Effector memory CD4-positive, alpha-beta T cell (primary cell): ENCODE data around the gene ARHGAP36.

Experiments used
- DNase-seq, 3 donors: peaks; one replicate each; pipeline ENCODE4 v3.0.0-alpha.2; 2020
- H3K27ac ChIP-seq: 2 replicates; pipeline ENCODE4 v1.7.0; 2013; ENCODE audit warnings: mild to moderate bottlenecking, low read length, moderate library complexity; ENCODE audit not compliant: insufficient read depth, poor library complexity, severe bottlenecking
- H3K27me3 ChIP-seq: replicated peaks from 2 replicates; pipeline ENCODE4 v1.7.0; 2013; ENCODE audit warnings: mild to moderate bottlenecking, low read length; ENCODE audit not compliant: insufficient read depth, control insufficient read depth, poor library complexity, severe bottlenecking
- H3K36me3 ChIP-seq: 2 replicates; pipeline ENCODE4 v1.7.0; 2013; ENCODE audit warnings: mild to moderate bottlenecking, low read length, moderate library complexity; ENCODE audit not compliant: control insufficient read depth, insufficient read depth
- H3K4me1 ChIP-seq: 2 replicates; pipeline ENCODE4 v1.7.0; 2013; ENCODE audit warnings: low read length, mild to moderate bottlenecking; ENCODE audit not compliant: control insufficient read depth, insufficient read depth, poor library complexity, severe bottlenecking
- H3K4me3 ChIP-seq: 2 replicates; pipeline ENCODE4 v1.7.0; 2013; ENCODE audit warnings: low read length, low read depth, mild to moderate bottlenecking; ENCODE audit not compliant: insufficient read depth, poor library complexity, severe bottlenecking
- H3K9me3 ChIP-seq: 2 replicates; pipeline ENCODE4 v1.7.0; 2013; ENCODE audit warnings: mild to moderate bottlenecking, low read length, moderate library complexity; ENCODE audit not compliant: control insufficient read depth

ARHGAP36 gene

DNA sequence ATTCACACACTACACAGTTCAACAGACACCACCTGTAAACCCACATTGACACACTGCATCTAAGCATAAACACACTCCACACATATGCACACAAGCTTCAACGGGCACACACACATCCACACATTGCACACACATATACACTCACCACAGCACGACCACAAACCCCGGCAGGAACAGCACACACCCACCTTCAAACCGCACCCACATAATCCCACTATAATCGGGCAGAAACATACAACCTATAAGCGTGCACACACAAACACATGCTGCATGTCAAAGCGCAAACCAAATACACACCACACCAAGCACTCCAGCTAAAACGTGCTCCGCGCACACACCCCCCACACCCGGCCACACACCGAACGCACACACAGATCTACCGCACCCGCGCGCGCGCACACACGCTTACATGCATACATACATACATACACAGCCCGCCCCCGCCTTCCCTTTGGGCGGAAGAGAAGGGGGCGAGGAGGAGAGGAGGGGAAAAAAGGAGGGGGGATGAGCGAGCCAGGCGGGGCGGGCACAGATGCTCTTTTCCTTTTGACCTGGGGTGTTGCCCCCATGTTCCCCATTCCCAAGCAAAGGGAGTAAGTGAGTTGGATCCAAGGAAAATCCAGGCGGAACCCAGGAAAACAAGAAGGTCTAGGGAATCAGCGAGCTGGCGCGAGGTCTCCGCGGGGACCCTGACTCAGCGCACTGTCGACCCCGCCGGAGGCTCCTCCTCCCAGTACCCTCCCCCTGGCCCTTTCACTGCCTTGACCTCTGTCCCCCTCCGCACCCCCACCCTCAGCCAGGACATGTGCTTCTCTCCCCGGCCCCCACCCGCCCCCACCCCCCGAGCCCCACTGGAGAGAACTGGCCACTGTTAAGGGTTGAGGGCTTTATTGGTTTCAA is 9.9 kb downstream of the ARHGAP36 start:
- H3K9me3 ChIP-seq: no peaks in the 10 kb centered on the region
- H3K36me3 ChIP-seq: no peaks in the 10 kb centered on the region
- H3K27ac ChIP-seq: no peak overlapping the region
- no peaks in the 10 kb centered on the region for H3K4me1 ChIP-seq
- DNase-seq: no peak
- H3K27me3 ChIP-seq: peaks cover 3% of the 10 kb centered on the region
- H3K4me3 ChIP-seq: no peak overlapping the region

DNA sequence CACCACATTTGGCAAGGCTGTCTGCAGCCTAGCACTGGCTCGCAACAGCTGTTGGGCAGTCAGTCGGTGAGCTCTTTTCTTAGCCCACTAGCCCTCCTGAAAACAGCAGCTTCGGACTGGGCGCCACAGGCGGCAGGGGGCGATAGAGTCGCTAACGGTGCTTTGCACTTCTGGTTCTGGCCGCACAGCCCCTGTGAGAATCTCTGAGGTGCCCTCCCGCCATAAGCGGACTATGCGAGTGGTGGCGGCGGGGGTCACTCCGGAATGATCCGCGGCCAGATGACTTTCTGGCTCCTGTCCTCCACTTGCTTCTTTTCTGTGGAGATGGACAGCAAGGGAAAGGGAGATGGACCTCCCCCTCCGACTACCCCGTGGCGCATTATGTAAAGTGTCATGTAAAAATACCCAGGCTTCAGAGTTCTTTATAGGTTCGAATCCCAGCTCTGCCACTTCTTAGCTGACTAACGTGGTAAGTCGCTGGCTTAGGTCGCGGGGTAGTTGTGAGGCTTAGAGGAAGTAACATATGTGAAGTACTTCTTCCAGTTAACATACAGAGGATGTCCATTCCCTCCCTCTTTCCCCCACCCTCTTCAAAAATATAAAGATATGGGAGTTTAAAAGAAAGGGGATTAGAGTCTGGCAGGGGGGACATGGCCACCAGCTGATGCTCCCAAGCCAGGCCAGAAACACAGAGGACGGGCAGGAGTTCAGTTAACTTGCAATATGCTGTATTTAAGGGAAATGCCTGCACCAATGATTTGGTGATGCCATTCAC is 11.0 kb downstream of the ARHGAP36 start:
- DNase-seq: no peak
- H3K27me3 ChIP-seq: peaks cover 3% of the 10 kb centered on the region

DNA sequence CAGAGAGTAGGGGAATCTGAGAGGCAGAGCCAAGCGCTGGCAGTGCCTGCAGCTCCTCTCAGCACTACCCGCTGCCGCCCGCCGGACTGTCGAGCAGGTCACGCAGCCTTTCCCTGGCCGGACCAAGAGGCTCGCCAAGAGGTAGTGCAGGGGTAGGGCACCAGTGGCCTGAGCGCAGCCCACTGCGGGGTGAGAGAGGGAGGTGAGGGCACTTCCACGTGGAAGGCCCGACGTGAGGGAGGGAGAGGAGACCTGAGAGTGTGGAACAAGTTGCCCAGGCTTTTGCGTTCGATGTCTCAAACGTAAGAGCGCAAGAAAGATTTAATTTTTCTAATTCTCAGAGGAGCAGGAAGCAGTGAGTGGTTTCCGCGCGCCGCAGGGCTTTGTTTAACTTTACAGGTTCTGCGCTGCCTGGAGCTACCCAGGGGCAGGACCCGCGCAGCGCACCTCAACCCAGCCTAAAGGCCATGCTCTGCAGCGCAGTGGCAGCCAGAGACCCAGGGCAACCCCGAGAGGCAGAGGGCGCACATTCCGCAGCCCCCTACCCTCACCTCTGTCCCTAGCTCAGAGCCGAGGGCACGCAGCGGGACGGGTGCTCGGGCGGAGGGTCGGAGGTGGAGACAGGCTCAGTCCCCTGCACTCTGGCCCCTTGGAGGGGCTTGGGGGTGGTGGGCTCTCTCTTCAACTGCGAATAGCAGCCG is 14.9 kb downstream of the ARHGAP36 start:
- H3K27ac ChIP-seq: no peak overlapping the region
- no peaks in the 10 kb centered on the region for H3K36me3 ChIP-seq
- H3K4me1 ChIP-seq: no peaks in the 10 kb centered on the region
- no peak overlapping the region for H3K4me3 ChIP-seq
- H3K27me3 ChIP-seq: peaks cover 3% of the 10 kb centered on the region
- no peaks in the 10 kb centered on the region for H3K9me3 ChIP-seq
- DNase-seq: no peak

More for the DNA sequence above, 11.0 kb downstream of the ARHGAP36 start:
- Histone ChIP-seq H3K4me1 (no peaks in the 10 kb centered on the region), H3K9me3 (no peaks in the 10 kb centered on the region), H3K4me3 (no peak overlapping the region), H3K36me3 (no peaks in the 10 kb centered on the region), H3K27ac (no peak overlapping the region)

DNA sequence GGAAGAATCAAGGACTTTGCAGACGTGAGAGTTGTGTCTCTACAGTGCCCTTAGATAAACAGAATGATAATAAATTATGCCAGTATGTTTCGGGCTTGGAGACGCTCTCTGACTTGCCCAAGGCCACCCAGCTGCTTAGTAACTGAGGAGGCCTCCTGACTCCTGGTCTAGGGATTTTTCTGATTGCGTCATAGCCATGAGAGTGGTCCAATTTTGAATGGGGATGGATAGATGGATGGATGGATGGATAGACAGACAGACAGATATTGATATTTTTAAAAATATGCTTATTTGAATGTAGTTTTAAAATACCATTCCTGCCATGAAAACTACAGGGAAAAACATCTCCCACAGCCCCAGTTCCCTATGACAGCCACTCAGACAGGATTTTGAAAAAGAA is 15.5 kb downstream of the ARHGAP36 start:
- H3K27me3 ChIP-seq: peaks cover 3% of the 10 kb centered on the region
- H3K4me3 ChIP-seq: no peak overlapping the region
- no peaks in the 10 kb centered on the region for H3K4me1 ChIP-seq
- H3K27ac ChIP-seq: no peak overlapping the region
- no peak for DNase-seq
- H3K36me3 ChIP-seq: no peaks in the 10 kb centered on the region
- no peaks in the 10 kb centered on the region for H3K9me3 ChIP-seq

DNA sequence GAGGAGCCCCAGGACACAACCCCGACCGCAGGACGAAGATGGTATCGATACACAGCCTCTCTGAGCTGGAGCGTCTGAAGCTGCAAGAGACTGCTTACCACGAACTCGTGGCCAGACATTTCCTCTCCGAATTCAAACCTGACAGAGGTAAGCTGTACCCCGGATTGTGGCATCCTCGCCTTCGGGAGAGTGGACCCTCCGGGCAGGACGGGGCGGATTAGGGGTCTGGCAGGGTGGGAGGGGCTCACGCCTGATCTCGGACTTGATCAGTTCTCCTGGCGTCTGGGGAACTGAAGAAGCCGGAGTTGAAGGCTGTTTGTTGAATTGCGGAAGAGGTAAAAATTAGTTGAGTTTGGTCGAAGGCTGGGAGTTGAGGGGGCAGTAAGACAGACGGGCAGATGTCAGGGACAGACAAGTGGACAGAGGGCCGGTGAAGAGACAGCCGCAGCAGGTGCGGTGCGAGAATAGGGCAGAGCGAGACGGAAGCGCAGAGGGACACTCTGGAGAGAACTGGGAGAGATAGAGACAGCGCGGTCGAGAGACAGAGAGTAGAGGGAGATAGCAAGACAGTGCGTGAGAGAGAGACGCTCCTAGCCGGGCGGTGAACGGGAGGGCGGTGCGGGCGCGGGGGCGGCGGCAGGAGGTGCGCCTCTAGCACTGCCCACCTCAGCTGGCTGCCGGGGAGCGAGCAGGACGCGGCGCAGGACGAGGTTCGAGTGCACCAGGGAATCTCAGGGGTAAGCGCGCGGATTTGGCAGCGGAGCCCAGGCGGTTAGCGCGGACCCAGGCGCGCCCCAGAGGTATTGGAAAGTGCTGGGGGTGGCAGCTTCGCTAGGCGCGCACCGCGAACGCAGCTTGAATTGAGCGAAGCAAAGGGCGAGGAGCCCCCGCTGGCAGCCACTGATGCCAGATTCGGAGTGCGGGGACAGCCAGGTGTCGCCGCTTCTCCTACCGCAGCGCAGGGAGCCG is 23.9 kb downstream of the ARHGAP36 start:
- peaks cover 11% of the 10 kb centered on the region for H3K27me3 ChIP-seq
- no peak overlapping the region for H3K4me3 ChIP-seq
- DNase-seq: no peak
- no peaks in the 10 kb centered on the region for H3K4me1 ChIP-seq
- no peaks in the 10 kb centered on the region for H3K9me3 ChIP-seq
- no peak overlapping the region for H3K27ac ChIP-seq
- no peaks in the 10 kb centered on the region for H3K36me3 ChIP-seq

DNA sequence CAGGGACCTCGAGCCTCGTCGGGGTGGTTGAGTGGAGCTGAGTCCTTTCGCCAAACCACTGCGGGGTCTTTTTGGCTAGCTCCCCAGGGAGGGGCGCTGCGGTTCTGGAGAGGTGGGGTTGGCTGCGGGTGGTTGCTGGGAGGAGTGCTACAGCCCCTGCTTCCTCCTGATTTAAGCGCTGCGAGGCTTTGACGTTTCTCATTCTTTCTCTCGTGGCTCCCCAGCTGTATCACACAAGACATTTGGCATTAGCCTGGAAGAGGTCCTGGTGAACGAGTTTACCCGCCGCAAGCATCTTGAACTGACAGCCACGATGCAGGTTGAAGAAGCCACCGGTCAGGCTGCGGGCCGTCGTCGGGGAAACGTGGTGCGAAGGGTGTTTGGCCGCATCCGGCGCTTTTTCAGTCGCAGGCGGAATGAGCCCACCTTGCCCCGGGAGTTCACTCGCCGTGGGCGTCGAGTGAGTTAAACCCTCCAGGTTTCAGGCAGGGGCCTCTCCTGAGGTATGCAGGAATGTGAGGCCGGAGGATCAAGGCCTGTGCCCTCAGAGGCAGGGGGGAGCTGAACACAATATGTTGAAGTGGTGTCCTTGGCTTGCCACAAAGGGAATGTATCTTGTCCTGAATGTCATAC is 25.5 kb downstream of the ARHGAP36 start:
- H3K9me3 ChIP-seq: no peaks in the 10 kb centered on the region
- H3K27ac ChIP-seq: no peak overlapping the region
- no peak for DNase-seq
- peaks cover 11% of the 10 kb centered on the region for H3K27me3 ChIP-seq
- H3K36me3 ChIP-seq: no peaks in the 10 kb centered on the region
- H3K4me1 ChIP-seq: no peaks in the 10 kb centered on the region
- no peak overlapping the region for H3K4me3 ChIP-seq

DNA sequence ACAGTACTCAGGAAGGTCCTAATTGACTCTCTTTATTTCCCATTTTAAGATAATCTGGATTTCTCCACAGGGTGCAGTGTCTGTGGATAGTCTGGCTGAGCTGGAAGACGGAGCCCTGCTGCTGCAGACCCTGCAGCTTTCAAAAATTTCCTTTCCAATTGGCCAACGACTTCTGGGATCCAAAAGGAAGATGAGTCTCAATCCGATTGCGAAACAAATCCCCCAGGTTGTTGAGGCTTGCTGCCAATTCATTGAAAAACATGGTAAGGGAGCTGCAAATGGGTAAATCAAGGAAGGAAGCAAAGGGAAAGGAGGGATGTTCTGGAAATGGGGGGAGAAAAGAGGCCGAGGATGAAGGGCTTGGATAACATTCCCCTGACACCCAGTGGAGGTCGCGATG is 26.0 kb downstream of the ARHGAP36 start:
- H3K27me3 ChIP-seq: peaks cover 11% of the 10 kb centered on the region
- H3K4me1 ChIP-seq: no peaks in the 10 kb centered on the region
- DNase-seq: no peak
- H3K9me3 ChIP-seq: no peaks in the 10 kb centered on the region
- H3K27ac ChIP-seq: no peak overlapping the region
- H3K4me3 ChIP-seq: no peak overlapping the region
- H3K36me3 ChIP-seq: no peaks in the 10 kb centered on the region

DNA sequence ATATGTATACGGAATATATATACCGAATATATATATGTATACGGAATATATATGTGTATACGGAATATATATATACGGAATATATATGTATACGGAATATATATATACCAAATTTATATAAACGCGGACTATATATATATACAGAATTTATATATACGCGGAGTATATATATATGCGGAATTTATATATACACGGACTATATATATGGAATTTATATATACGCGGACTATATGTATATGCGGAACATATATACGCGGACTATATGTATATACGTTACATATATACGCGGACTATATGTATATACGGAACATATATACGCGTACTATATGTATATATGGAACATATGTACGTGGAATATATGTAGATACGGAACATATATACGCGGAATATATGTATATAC is 78.6 kb downstream of the ARHGAP36 start:
- no peaks in the 10 kb centered on the region for H3K4me1 ChIP-seq
- H3K9me3 ChIP-seq: no peaks in the 10 kb centered on the region
- H3K27me3 ChIP-seq: no peaks in the 10 kb centered on the region
- no peaks in the 10 kb centered on the region for H3K36me3 ChIP-seq
- no peak overlapping the region for H3K27ac ChIP-seq
- no peak for DNase-seq
- H3K4me3 ChIP-seq: no peak overlapping the region

DNA sequence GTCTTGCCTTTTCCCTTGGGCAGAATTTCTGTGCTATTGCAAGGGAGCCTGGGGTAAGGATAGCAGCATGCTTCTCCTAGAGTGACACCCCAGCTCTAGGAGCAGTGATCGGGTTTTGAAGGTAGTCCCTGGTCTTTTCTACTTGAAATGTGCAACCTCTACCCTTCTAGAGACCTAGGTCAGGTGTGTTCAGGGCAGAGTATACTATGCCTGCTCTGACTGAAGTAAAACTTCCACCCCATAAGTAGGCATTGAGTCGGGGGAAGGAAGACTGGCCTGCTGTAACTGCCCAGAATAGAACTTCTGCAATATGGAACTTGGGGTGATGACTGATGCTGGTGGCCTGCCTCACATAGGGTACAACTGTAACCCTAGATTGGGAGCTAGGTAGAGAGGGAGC is 80.9 kb downstream of the ARHGAP36 start:
- H3K9me3 ChIP-seq: no peaks in the 10 kb centered on the region
- no peak overlapping the region for H3K4me3 ChIP-seq
- H3K27ac ChIP-seq: no peak overlapping the region
- no peaks in the 10 kb centered on the region for H3K27me3 ChIP-seq
- H3K36me3 ChIP-seq: no peaks in the 10 kb centered on the region
- no peak for DNase-seq
- H3K4me1 ChIP-seq: no peaks in the 10 kb centered on the region
